HL-60 (cell line): ENCODE results near the gene FRMD5.

Experiments
- DNase-seq, 2 experiments: peaks; one replicate each; pipeline ENCODE4 v3.0.0-alpha.2; 2010 to 2020; ENCODE audit warnings: low read depth in 1 of 2, low spot score in 1 of 2
- H3K27ac ChIP-seq: fragments of 250-450 bp; sonication (Bioruptor Pico); replicated peaks from 2 replicates; pipeline ENCODE4 v1.5.1; 2020; ENCODE audit warnings: mild to moderate bottlenecking, moderate library complexity
- H3K27me3 ChIP-seq: fragments of 250-450 bp; sonication (Bioruptor Pico); 2 replicates; pipeline ENCODE4 v1.5.1; 2021; ENCODE audit warnings: mild to moderate bottlenecking, moderate library complexity; ENCODE audit not compliant: insufficient read depth, poor library complexity, severe bottlenecking
- H3K4me3 ChIP-seq: replicated peaks from 2 replicates; pipeline ENCODE4 v1.5.1; 2011; ENCODE audit warnings: mild to moderate bottlenecking, control low read depth, low read length; ENCODE audit not compliant: insufficient read depth
- GABPA ChIP-seq: IDR thresholded peaks from 2 replicates; pipeline ENCODE4 v1.6.1; 2012; ENCODE audit warnings: low read depth
- POLR2AphosphoS5 ChIP-seq: IDR thresholded peaks from 2 replicates; pipeline ENCODE4 v1.6.1; 2012; ENCODE audit warnings: low read depth
- SPI1 ChIP-seq: IDR thresholded peaks from 2 replicates; pipeline ENCODE4 v1.6.1; 2012; ENCODE audit warnings: low read depth, mild to moderate bottlenecking, borderline replicate concordance
- TF ChIP-seq, protein P1 (sequence below): IDR thresholded peaks from 2 replicates; pipeline ENCODE4 v1.6.1; 2012; ENCODE audit warnings: low read depth; ENCODE audit not compliant: insufficient replicate concordance
- TF ChIP-seq, protein P2 (sequence below): IDR thresholded peaks from one replicate; pipeline ENCODE4 v1.5.1; 2011; ENCODE audit warnings: low read length, control low read depth, inconsistent platforms; ENCODE audit not compliant: insufficient read depth

The FRMD5 gene

DNA sequence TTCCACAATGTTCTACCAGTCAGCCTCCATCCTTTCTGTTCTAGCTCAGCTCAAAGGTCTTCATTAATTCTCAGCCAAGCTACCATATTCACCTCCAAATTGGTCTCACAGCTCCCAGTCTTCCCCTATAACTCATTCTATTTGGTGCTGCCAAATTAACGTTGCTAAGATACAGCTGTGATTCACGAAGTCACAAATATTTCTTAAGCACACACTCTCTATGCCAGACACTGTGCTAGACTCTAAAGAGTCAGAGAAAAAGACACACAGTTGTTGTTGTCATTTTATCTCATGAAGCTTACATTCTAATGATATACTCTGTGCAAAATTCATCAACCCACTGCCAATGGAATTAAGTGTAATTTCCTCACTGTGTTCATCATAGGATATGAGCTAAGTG is 102.8 kb downstream of the FRMD5 start:
- no peak for DNase-seq
- H3K4me3 ChIP-seq = no peak overlapping the region
- H3K27ac ChIP-seq = no peak overlapping the region
- peaks cover 2% of the 10 kb centered on the region for H3K27me3 ChIP-seq
- no peak for TF ChIP-seq SPI1
- TF ChIP-seq, protein P1, sequence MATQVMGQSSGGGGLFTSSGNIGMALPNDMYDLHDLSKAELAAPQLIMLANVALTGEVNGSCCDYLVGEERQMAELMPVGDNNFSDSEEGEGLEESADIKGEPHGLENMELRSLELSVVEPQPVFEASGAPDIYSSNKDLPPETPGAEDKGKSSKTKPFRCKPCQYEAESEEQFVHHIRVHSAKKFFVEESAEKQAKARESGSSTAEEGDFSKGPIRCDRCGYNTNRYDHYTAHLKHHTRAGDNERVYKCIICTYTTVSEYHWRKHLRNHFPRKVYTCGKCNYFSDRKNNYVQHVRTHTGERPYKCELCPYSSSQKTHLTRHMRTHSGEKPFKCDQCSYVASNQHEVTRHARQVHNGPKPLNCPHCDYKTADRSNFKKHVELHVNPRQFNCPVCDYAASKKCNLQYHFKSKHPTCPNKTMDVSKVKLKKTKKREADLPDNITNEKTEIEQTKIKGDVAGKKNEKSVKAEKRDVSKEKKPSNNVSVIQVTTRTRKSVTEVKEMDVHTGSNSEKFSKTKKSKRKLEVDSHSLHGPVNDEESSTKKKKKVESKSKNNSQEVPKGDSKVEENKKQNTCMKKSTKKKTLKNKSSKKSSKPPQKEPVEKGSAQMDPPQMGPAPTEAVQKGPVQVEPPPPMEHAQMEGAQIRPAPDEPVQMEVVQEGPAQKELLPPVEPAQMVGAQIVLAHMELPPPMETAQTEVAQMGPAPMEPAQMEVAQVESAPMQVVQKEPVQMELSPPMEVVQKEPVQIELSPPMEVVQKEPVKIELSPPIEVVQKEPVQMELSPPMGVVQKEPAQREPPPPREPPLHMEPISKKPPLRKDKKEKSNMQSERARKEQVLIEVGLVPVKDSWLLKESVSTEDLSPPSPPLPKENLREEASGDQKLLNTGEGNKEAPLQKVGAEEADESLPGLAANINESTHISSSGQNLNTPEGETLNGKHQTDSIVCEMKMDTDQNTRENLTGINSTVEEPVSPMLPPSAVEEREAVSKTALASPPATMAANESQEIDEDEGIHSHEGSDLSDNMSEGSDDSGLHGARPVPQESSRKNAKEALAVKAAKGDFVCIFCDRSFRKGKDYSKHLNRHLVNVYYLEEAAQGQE = no peak
- no peak for TF ChIP-seq GABPA
- TF ChIP-seq, protein P2, sequence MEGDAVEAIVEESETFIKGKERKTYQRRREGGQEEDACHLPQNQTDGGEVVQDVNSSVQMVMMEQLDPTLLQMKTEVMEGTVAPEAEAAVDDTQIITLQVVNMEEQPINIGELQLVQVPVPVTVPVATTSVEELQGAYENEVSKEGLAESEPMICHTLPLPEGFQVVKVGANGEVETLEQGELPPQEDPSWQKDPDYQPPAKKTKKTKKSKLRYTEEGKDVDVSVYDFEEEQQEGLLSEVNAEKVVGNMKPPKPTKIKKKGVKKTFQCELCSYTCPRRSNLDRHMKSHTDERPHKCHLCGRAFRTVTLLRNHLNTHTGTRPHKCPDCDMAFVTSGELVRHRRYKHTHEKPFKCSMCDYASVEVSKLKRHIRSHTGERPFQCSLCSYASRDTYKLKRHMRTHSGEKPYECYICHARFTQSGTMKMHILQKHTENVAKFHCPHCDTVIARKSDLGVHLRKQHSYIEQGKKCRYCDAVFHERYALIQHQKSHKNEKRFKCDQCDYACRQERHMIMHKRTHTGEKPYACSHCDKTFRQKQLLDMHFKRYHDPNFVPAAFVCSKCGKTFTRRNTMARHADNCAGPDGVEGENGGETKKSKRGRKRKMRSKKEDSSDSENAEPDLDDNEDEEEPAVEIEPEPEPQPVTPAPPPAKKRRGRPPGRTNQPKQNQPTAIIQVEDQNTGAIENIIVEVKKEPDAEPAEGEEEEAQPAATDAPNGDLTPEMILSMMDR = no peak
- TF ChIP-seq POLR2AphosphoS5 = no peak

DNA sequence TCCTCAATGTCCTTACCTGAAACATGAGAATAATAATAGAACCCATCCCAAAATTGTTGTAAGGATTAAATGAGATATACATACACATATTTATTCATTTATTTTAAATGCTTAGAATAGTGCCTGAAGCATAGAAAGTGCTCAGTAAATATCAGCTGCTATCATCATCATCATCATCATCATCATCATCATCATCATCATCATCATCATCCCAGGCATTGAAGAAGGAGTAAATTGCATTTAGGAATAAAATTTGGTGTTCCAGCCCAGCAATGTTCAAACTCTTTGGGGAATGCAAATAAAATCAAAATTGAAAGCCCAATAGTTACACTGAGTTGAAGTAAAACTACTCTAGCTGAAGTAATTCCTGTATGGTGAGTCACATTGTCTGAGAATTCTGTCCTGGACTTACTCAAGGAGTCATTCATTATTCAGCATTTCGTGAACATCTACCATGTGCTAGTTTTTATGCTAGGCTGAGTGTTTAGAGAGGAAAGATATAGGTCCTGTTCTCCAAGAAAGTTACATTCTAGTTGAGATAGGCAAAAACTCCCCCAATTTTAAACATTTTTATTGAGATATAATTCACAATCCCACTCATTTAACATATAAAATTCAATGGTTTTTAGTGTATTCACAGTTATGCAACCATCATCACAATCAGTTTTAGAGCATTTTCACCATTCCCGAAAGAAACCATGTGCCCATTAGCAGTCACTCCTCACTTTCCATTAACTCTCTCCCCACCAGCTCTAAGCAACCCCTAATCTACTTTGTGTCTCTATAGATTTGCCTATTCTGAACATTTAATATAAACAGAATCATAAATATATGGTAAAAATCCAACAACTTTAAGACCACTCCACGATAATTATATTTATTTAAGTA is 107.2 kb downstream of the FRMD5 start:
- H3K27ac ChIP-seq = no peak overlapping the region
- H3K4me3 ChIP-seq = no peak overlapping the region
- peaks cover 2% of the 10 kb centered on the region for H3K27me3 ChIP-seq
- DNase-seq = no peak
- TF ChIP-seq POLR2AphosphoS5 = no peak
- TF ChIP-seq, protein P2 = no peak
- TF ChIP-seq SPI1 = no peak
- TF ChIP-seq, protein P1 = no peak
- TF ChIP-seq GABPA = no peak

DNA sequence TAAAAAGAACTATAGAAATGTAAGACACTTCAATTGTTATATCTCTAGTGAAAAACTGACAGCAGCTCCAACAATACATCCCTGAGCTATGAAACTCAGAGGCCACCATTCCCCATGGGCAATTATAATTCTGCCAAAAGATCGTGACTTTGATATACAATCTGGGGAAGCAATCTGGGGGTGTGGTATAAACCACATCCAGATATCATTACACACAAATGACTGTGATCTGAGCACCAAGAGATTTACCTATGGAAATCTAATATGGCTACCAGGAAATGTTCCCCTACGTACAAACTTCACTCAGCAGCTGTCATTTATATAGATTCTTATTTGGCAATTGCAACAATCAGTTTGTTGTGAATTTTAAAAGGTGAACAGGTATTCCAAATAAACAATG is 110.3 kb downstream of the FRMD5 start:
- H3K4me3 ChIP-seq = no peak overlapping the region
- DNase-seq = no peak
- TF ChIP-seq POLR2AphosphoS5 (no peak), SPI1 (no peak), GABPA (no peak)
- TF ChIP-seq, protein P2 = no peak
- TF ChIP-seq, protein P1 = no peak
- no peak overlapping the region for H3K27ac ChIP-seq
- peaks cover 12% of the 10 kb centered on the region for H3K27me3 ChIP-seq
